SU-DHL-6 (cell line): ENCODE measurements around the gene NANS.
"Not testable (repeated sequence)": the region's sequence is repeated elsewhere in the genome, so short reads cannot be mapped to it uniquely, and the experiment has no call there.

Source experiments
- CTCF ChIP-seq: fragments of 200-600 bp; sonication (generic); IDR thresholded peaks from one replicate; pipeline ENCODE4 v1.5.1; 2017; ENCODE audit warnings: antibody characterized with exemption, mild to moderate bottlenecking, low read length, moderate library complexity; ENCODE audit not compliant: insufficient read depth, poor library complexity, severe bottlenecking
- EZH2phosphoT487 ChIP-seq: fragments of 200-600 bp; sonication (generic), shearing (Covaris generic); conservative IDR thresholded peaks from 2 replicates; pipeline ENCODE4 v1.6.1; 2018; ENCODE audit warnings: mild to moderate bottlenecking, antibody characterized with exemption, low read length, moderate library complexity, mixed read lengths

- TF ChIP-seq CTCF, EZH2phosphoT487: not testable (repeated sequence)
These were observed 36.7 kb upstream of the NANS start for GRCh38 chr9:98019869-98020268.
